Activated T-cell treated with anti-CD3 and anti-CD28 coated beads, Interleukin-2, amount 50 U/mL, for 24 hours (primary cell): ENCODE results near the gene DSEL.

ENCODE experiments used
- DNase-seq: peaks from one replicate; pipeline ENCODE4 v3.0.0-alpha.2; 2020
- H3K27ac Mint-ChIP-seq: 2 replicates; pipeline ENCODE4 v1.8.0; 2020; ENCODE audit warnings: mild to moderate bottlenecking, mixed read lengths
- H3K27me3 Mint-ChIP-seq: 2 replicates; pipeline ENCODE4 v1.8.0; 2020; ENCODE audit warnings: mixed read lengths
- H3K36me3 Mint-ChIP-seq: 2 replicates; pipeline ENCODE4 v1.8.0; 2020; ENCODE audit warnings: low read depth, mixed read lengths
- H3K4me1 Mint-ChIP-seq: 2 replicates; pipeline ENCODE4 v1.8.0; 2020; ENCODE audit warnings: low read depth, mixed read lengths
- H3K4me3 Mint-ChIP-seq: 2 replicates; pipeline ENCODE4 v1.8.0; 2020; ENCODE audit warnings: mild to moderate bottlenecking, moderate library complexity, mixed read lengths
- H3K9me3 Mint-ChIP-seq: 2 replicates; pipeline ENCODE4 v1.8.0; 2020; ENCODE audit warnings: mixed read lengths

Gene DSEL

DNA sequence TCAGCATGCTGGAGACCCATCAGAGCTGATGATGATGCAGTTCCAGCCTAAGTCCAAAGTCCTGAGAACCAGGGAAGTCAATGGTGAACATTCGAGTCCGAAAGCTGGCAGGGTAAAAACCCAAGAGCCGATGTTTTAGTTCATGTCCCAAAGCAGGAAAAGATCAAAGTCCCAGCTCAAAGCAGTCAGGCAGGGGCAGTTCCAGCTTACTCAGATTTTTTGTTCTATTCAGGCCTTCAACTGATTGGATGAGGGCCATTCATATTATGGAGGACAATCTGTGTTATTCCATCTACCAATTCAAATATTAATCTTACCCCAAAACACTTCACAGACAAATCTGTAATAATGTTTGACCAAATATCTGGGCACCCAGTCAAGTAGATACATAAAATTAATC is 38.3 kb downstream of the DSEL start:
- H3K36me3 Mint-ChIP-seq, result no peaks in the 10 kb centered on the region
- no peak for DNase-seq
- H3K4me3 Mint-ChIP-seq, result no peak overlapping the region
- no peaks in the 10 kb centered on the region for H3K9me3 Mint-ChIP-seq
- H3K27me3 Mint-ChIP-seq, result no peaks in the 10 kb centered on the region
- H3K27ac Mint-ChIP-seq, result no peak overlapping the region
- H3K4me1 Mint-ChIP-seq, result no peaks in the 10 kb centered on the region

GRCh38 chr18:67477522-67477921 is 39.0 kb downstream of the DSEL start:
- H3K4me3 Mint-ChIP-seq, result no peak overlapping the region
- no peak overlapping the region for H3K27ac Mint-ChIP-seq
- H3K27me3 Mint-ChIP-seq, result no peaks in the 10 kb centered on the region

GRCh38 chr18:67476585-67476984 is 39.9 kb downstream of the DSEL start:
- no peaks in the 10 kb centered on the region for H3K4me1 Mint-ChIP-seq
- H3K9me3 Mint-ChIP-seq, result no peaks in the 10 kb centered on the region
- DNase-seq, result no peak
- H3K27me3 Mint-ChIP-seq, result no peaks in the 10 kb centered on the region
- no peak overlapping the region for H3K27ac Mint-ChIP-seq
- no peak overlapping the region for H3K4me3 Mint-ChIP-seq
- H3K36me3 Mint-ChIP-seq, result no peaks in the 10 kb centered on the region

More at GRCh38 chr18:67477522-67477921, 39.0 kb downstream of the DSEL start:
- Mint-ChIP-seq H3K36me3 (no peaks in the 10 kb centered on the region), H3K4me1 (no peaks in the 10 kb centered on the region), H3K9me3 (no peaks in the 10 kb centered on the region)
- no peak for DNase-seq

GRCh38 chr18:67475673-67476072 is 40.8 kb downstream of the DSEL start:
- Mint-ChIP-seq H3K4me3 (no peak overlapping the region), H3K4me1 (no peaks in the 10 kb centered on the region), H3K36me3 (no peaks in the 10 kb centered on the region), H3K27ac (no peak overlapping the region), H3K27me3 (no peaks in the 10 kb centered on the region), H3K9me3 (no peaks in the 10 kb centered on the region)
- DNase-seq, result no peak

- Mint-ChIP-seq H3K36me3 (no peaks in the 10 kb centered on the region), H3K4me3 (no peak overlapping the region), H3K9me3 (no peaks in the 10 kb centered on the region), H3K27ac (no peak overlapping the region), H3K4me1 (peaks cover 6% of the 10 kb centered on the region), H3K27me3 (peaks cover 3% of the 10 kb centered on the region)
- no peak for DNase-seq
Measured at GRCh38 chr18:67468038-67468437, 48.5 kb downstream of the DSEL start.

DNA sequence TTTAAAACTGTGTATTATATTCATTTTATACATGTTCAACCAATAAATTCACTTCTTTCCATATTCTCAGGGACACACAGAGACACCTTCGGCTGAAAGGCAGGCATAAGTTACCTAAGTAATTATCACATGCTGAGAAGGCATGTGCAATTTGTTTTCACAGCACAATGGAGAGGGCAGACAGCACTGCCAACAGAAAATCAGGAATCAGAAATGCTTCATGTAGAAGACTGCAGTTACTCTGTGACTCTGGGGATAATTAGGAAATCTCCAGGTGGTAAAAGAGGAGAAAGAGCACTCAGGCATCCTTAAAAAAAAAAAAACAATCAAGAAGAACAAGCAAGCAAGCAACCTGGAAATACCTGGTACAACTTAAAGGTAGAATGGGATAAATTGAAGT is 49.3 kb downstream of the DSEL start:
- no peak for DNase-seq
- peaks cover 5% of the 10 kb centered on the region for H3K27me3 Mint-ChIP-seq
- H3K36me3 Mint-ChIP-seq, result no peaks in the 10 kb centered on the region
- H3K9me3 Mint-ChIP-seq, result no peaks in the 10 kb centered on the region
- peaks cover 6% of the 10 kb centered on the region for H3K4me1 Mint-ChIP-seq
- H3K4me3 Mint-ChIP-seq, result no peak overlapping the region
- H3K27ac Mint-ChIP-seq, result no peak overlapping the region

DNA sequence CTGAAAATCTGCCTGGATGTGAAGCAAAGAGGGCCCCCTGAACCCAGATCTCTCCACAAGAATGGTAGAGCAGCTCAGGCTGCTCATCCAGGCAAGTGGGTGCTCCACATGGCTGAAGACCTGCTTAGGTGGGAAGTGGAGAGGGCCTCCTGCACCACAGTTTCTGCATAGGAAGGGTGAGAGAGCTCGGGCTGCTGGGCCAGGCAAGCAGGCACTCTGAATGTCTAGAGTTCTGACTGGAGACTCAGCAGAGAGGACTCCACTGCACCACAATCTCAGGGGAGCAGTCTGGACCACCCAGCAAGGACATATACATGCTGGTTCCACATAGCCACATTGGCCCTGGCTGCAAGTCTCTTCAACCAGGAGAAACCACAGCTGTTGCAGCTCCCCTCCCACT is 52.0 kb downstream of the DSEL start:
- Mint-ChIP-seq H3K9me3 (peaks cover 2% of the 10 kb centered on the region), H3K4me3 (no peak overlapping the region), H3K27ac (no peak overlapping the region), H3K36me3 (no peaks in the 10 kb centered on the region), H3K4me1 (peaks cover 6% of the 10 kb centered on the region), H3K27me3 (peaks cover 8% of the 10 kb centered on the region)
- no peak for DNase-seq

DNA sequence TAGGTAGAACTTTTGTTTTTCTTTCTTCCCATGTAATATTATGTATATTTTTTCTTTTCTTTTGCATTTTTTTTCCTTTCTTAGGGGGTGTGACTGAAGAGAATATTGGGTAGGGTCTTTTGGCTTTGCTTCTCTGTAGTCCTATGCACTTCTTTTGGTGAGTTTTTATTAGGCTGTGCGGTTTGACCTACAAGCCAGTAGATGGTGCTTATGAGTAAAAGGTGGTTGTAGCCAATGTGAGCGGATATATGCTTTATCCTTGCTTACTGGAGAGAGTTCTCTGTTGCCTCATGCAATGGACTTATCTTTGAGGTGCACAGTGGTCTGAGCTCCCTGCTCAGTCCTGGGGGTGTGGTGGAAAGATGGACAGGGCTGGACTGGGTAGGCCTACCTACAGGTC is 52.7 kb downstream of the DSEL start:
- Mint-ChIP-seq H3K27ac (no peak overlapping the region), H3K27me3 (peaks cover 8% of the 10 kb centered on the region), H3K4me1 (peaks cover 6% of the 10 kb centered on the region), H3K36me3 (no peaks in the 10 kb centered on the region), H3K4me3 (no peak overlapping the region), H3K9me3 (peaks cover 2% of the 10 kb centered on the region)
- DNase-seq, result no peak

GRCh38 chr18:67456711-67457110 is 59.8 kb downstream of the DSEL start:
- DNase-seq, result no peak
- no peaks in the 10 kb centered on the region for H3K36me3 Mint-ChIP-seq
- peaks cover 7% of the 10 kb centered on the region for H3K9me3 Mint-ChIP-seq
- no peak overlapping the region for H3K27ac Mint-ChIP-seq
- peaks cover 13% of the 10 kb centered on the region for H3K4me1 Mint-ChIP-seq
- H3K4me3 Mint-ChIP-seq, result no peak overlapping the region
- no peaks in the 10 kb centered on the region for H3K27me3 Mint-ChIP-seq
